Measurements from ENCODE around the gene FASLG.
"Not testable (repeated sequence)": the region's sequence is repeated elsewhere in the genome, so short reads cannot be mapped to it uniquely, and the experiment has no call there.

The FASLG gene

GRCh38 chr1:172613294-172613693 is 45.6 kb upstream of the FASLG start:
- H3K4me1 ChIP-seq (ENCODE audit: insufficient read depth, low read length), result no peaks in the 10 kb centered on the region
- H3K36me3 ChIP-seq (ENCODE audit: insufficient read depth, low read length), result peaks cover 26% of the 10 kb centered on the region
- no peaks in the 10 kb centered on the region for H4K20me1 ChIP-seq (ENCODE audit: insufficient read depth, low read length)
- ATAC-seq (ENCODE audit: insufficient read depth, low read depth) (no peak), DNase-seq (no peak)
- no peak overlapping the region for H3K9ac ChIP-seq (ENCODE audit: low read depth, low read length)
- no peak overlapping the region for H3K4me2 ChIP-seq (ENCODE audit: insufficient read depth, low read length)
- no peak for TF ChIP-seq CTCF (IDR thresholded peaks at IDR 0.05; ENCODE audit: borderline replicate concordance, extremely low read depth, low read length, poor library complexity, severe bottlenecking)
- TF ChIP-seq EZH2 (IDR thresholded peaks at IDR 0.05; ENCODE audit: borderline replicate concordance, low read depth, low read length, severe bottlenecking), result no peak
- peaks cover 12% of the 10 kb centered on the region for H3K9me3 ChIP-seq (ENCODE audit: insufficient read depth, low read length, severe bottlenecking)
- no peak overlapping the region for H3K27ac ChIP-seq (ENCODE audit: low read length)
- H3K27me3 ChIP-seq (ENCODE audit: insufficient read depth, low read length, poor library complexity), result no peaks in the 10 kb centered on the region
- no peaks in the 10 kb centered on the region for H3K79me2 ChIP-seq (ENCODE audit: insufficient read depth, low read length)
- H2AFZ ChIP-seq (ENCODE audit: low read depth, low read length), result no peak overlapping the region
- no peak overlapping the region for H3K4me3 ChIP-seq (ENCODE audit: low read depth in 1 of 2, low read length in 2 of 2)

- Histone ChIP-seq H3K36me3 (ENCODE audit: insufficient read depth, low read length) (no peaks in the 10 kb centered on the region), H4K20me1 (ENCODE audit: insufficient read depth, low read length) (no peaks in the 10 kb centered on the region)
- no peak for DNase-seq
Measured at GRCh38 chr1:172616195-172616594, 42.7 kb upstream of the FASLG start.

GRCh38 chr1:172616636-172617035 is 42.3 kb upstream of the FASLG start:
- Histone ChIP-seq H3K4me1 (ENCODE audit: insufficient read depth, low read length) (no peaks in the 10 kb centered on the region), H3K4me3 (ENCODE audit: low read depth in 1 of 2, low read length in 2 of 2) (no peak overlapping the region), H3K9me3 (ENCODE audit: insufficient read depth, low read length, severe bottlenecking) (peaks cover 17% of the 10 kb centered on the region), H2AFZ (ENCODE audit: low read depth, low read length) (no peak overlapping the region), H3K4me2 (ENCODE audit: insufficient read depth, low read length) (no peak overlapping the region), H3K36me3 (ENCODE audit: insufficient read depth, low read length) (no peaks in the 10 kb centered on the region), H3K27me3 (ENCODE audit: insufficient read depth, low read length, poor library complexity) (no peaks in the 10 kb centered on the region), H3K79me2 (ENCODE audit: insufficient read depth, low read length) (no peaks in the 10 kb centered on the region), H4K20me1 (ENCODE audit: insufficient read depth, low read length) (no peaks in the 10 kb centered on the region), H3K9ac (ENCODE audit: low read depth, low read length) (no peak overlapping the region), H3K27ac (ENCODE audit: low read length) (no peak overlapping the region)
- ATAC-seq (ENCODE audit: insufficient read depth, low read depth), result no peak
- TF ChIP-seq CTCF (IDR thresholded peaks at IDR 0.05; ENCODE audit: borderline replicate concordance, extremely low read depth, low read length, poor library complexity, severe bottlenecking), result no peak
- no peak for TF ChIP-seq EZH2 (IDR thresholded peaks at IDR 0.05; ENCODE audit: borderline replicate concordance, low read depth, low read length, severe bottlenecking)
- no peak for DNase-seq

More at GRCh38 chr1:172616195-172616594, 42.7 kb upstream of the FASLG start:
- Histone ChIP-seq H3K9ac (ENCODE audit: low read depth, low read length) (no peak overlapping the region), H3K79me2 (ENCODE audit: insufficient read depth, low read length) (no peaks in the 10 kb centered on the region), H2AFZ (ENCODE audit: low read depth, low read length) (no peak overlapping the region), H3K4me3 (ENCODE audit: low read depth in 1 of 2, low read length in 2 of 2) (no peak overlapping the region), H3K4me1 (ENCODE audit: insufficient read depth, low read length) (no peaks in the 10 kb centered on the region), H3K27ac (ENCODE audit: low read length) (no peak overlapping the region), H3K4me2 (ENCODE audit: insufficient read depth, low read length) (no peak overlapping the region), H3K9me3 (ENCODE audit: insufficient read depth, low read length, severe bottlenecking) (peaks cover 17% of the 10 kb centered on the region), H3K27me3 (ENCODE audit: insufficient read depth, low read length, poor library complexity) (no peaks in the 10 kb centered on the region)
- TF ChIP-seq EZH2 (IDR thresholded peaks at IDR 0.05; ENCODE audit: borderline replicate concordance, low read depth, low read length, severe bottlenecking) (no peak), CTCF (IDR thresholded peaks at IDR 0.05; ENCODE audit: borderline replicate concordance, extremely low read depth, low read length, poor library complexity, severe bottlenecking) (no peak)
- ATAC-seq (ENCODE audit: insufficient read depth, low read depth), result no peak

GRCh38 chr1:172620603-172621002 is 38.3 kb upstream of the FASLG start:
- not testable (repeated sequence) for H3K4me1 ChIP-seq (ENCODE audit: insufficient read depth, low read length); H3K27me3 ChIP-seq (ENCODE audit: insufficient read depth, low read length, poor library complexity); H3K4me2 ChIP-seq (ENCODE audit: insufficient read depth, low read length); ATAC-seq (ENCODE audit: insufficient read depth, low read depth); H3K79me2 ChIP-seq (ENCODE audit: insufficient read depth, low read length); H3K27ac ChIP-seq (ENCODE audit: low read length); H3K4me3 ChIP-seq (ENCODE audit: low read depth in 1 of 2, low read length in 2 of 2); H3K36me3 ChIP-seq (ENCODE audit: insufficient read depth, low read length); H3K9ac ChIP-seq (ENCODE audit: low read depth, low read length); H4K20me1 ChIP-seq (ENCODE audit: insufficient read depth, low read length); DNase-seq; H2AFZ ChIP-seq (ENCODE audit: low read depth, low read length)
- H3K9me3 ChIP-seq (ENCODE audit: insufficient read depth, low read length, severe bottlenecking), result peaks cover 19% of the 10 kb centered on the region
